ENCODE measurements around the gene TTLL1. TPM values are rescaled to one million over a fixed set of nuclear protein-coding genes. Genes with fewer than 3 reads are reported as not detected.

Gene TTLL1
- polyA plus RNA-seq, 1 donor = 11.0 TPM

- DNase-seq = no peak
Observed at GRCh38 chr22:42991010-42991651, 98.1 kb downstream of the TTLL1 start.

DNA sequence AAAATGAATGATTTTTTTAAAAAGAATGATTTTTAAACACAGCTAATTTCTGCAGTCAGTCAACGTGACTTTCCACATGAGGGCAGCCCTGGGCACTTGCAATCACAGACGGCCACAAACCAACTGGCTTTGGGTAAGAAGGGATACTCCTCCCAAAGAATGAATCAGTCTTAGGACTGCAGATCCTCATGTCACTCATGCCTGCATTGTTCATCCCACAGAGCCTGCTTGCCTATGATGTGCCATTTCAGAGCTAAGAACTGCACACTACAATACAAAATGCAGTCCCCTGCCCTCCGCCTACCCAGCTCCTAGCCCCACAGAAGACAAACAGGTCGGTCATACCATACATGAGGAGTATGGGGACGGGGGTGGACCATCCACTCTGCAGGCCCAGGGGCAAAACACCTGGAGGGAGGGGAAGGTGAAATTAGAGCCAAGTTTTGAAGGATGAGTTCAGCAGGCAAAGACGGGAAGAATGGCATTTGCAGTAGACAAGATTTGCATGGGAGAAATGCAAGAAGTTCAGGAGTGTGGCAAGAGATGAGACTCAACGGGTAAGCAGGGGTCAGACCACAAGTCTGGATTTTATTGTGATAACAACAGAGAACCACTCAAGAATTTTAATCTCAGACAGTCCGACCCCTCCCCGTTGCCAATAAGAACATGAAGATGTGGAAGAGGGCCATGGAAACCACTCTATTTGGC lies 98.9 kb downstream of the TTLL1 start:
- DNase-seq = no peak

Other genes with a start within 250 kb of the TTLL1 start
- gene ARFGAP3, start 232.1 kb downstream of the TTLL1 start, polyA plus RNA-seq (ENCODE audit: insufficient read length) = 34.3 TPM
- 28.9 TPM for gene PACSIN2, start 74.2 kb downstream of the TTLL1 start, polyA plus RNA-seq (ENCODE audit: insufficient read length)
- gene BIK, start 21.4 kb upstream of the TTLL1 start, polyA plus RNA-seq (ENCODE audit: insufficient read length) = not detected
- 12.7 TPM for gene MCAT, start 54.0 kb upstream of the TTLL1 start, polyA plus RNA-seq (ENCODE audit: insufficient read length)
- 78.0 TPM for gene TSPO, start 62.2 kb upstream of the TTLL1 start, polyA plus RNA-seq (ENCODE audit: insufficient read length)
- gene TTLL12, start 97.7 kb upstream of the TTLL1 start, polyA plus RNA-seq (ENCODE audit: insufficient read length) = 19.2 TPM